Stimulated activated CD4-positive, alpha-beta T cell treated with anti-CD3 and anti-CD28 coated beads, TNF-alpha, amount 100 ng/mL, for 24 hours (primary cell): ENCODE measurements around the gene UROD.
"Not testable (repeated sequence)": the region's sequence is repeated elsewhere in the genome, so short reads cannot be mapped to it uniquely, and the experiment has no call there.

ENCODE experiments used
- DNase-seq, 3 experiments: peaks; one replicate each; pipeline ENCODE4 v3.0.0-alpha.2; 2020; ENCODE audit warnings: low read depth in 3 of 3

Gene UROD

DNA sequence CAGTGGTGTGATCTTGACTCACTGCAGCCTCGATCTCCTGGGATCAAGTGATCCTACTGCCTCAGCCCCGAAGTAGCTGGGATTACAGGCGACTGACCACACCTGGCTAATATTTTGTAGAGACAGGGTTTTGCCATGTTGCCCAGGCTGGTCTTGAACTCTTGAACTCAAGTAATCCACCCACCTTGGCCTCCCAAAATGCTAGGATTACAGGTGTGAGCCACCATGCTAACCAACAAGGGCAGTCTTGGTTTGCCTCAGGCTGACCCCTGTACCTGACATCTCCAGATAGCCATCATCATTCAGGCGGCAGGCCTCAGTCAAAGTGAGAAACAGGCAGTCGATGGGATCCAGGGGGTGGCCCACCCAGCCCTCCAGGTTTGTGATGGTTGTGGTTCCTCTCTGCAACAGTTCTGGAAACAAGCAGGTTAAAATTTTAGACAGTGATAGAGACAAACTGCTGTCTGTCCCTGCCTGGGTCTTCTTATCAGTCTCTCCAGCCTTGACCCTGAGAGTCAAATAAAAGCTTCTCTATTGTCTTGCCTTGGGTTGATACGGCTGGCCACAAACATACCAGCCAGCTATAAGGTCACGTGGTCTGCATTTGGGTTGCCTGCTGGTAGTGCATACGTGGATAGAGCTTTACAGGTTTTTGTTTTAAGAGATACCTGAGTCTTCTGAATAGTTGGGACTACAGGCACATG, 26.8 kb downstream of the UROD start:
- no peak for DNase-seq

DNA sequence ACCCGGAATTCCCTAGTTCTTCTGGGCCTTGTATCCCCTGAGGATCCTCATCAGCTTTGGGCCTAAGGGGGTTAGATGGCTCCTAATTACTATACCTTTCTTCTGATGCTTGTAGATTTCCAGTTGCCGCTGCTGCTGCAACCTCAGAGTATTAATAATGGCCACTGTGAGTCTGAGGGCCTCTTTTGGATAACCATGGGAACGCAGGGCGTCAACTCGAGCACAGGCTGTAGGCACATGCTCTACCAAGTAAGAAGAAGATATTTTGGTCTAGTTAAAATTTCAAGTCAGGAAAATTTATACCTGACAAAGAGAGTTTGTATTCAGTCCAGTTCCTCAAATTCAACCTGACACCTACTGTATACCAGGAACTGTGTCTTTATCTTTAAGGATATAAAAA, 28.2 kb downstream of the UROD start:
- no peak for DNase-seq

DNA sequence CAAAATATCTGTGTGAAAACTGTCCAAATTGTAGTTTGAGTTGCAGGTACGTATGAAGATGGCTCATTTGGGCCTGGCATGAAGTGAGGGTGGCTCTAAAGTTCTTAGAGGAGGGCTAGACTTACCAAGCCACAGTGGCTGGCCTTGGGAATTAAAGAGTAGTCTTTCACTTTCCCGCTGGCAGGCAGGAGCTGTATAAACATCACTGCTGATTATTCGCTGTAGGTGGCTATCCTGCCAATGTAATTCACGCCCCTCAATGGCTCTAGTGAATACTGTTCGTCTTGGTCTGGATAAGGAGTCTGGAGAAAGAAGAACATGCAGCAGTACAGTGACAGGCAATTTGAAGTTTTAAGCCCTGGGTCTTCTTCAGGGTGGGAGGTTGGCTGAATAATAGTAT, 31.0 kb downstream of the UROD start:
- no peak for DNase-seq

DNA sequence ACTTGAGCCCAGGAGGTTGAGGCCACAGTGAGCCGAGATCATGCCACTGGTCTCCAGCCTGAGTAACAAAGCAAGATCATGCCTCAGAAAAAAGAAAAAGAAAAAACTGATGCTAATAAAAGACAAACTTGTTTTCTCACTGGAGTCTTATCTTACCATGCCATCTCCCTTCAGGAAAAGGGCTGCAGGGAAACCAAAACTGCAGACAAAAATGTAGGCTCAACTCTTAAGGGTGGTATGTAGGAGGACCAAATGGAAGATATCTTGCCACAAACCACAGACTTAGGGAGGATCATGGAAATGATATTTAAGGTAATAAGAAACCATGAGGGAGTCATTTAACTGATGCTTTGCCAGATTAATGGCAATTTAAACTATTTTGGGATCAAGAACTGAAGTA, 32.9 kb downstream of the UROD start:
- no peak for DNase-seq

DNA sequence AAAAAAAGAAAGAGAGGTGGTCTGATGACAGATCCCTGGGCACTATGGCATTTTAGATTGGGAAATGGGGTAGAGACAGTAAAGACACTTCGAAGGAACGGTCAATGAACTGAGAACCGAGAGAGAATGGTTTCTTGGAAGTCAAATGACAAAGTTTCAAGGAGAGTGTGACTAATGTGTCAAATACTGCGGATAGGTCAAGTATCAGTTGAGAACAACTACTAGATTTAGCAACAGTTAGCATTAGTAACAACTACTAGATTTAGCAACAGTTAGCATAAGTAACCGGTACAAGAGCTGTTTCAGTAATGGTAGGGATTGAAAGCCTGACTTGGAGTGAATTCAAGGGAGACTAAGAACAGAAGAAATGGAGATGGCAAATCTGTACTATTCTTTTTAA, 35.0 kb downstream of the UROD start:
- no peak for DNase-seq

DNA sequence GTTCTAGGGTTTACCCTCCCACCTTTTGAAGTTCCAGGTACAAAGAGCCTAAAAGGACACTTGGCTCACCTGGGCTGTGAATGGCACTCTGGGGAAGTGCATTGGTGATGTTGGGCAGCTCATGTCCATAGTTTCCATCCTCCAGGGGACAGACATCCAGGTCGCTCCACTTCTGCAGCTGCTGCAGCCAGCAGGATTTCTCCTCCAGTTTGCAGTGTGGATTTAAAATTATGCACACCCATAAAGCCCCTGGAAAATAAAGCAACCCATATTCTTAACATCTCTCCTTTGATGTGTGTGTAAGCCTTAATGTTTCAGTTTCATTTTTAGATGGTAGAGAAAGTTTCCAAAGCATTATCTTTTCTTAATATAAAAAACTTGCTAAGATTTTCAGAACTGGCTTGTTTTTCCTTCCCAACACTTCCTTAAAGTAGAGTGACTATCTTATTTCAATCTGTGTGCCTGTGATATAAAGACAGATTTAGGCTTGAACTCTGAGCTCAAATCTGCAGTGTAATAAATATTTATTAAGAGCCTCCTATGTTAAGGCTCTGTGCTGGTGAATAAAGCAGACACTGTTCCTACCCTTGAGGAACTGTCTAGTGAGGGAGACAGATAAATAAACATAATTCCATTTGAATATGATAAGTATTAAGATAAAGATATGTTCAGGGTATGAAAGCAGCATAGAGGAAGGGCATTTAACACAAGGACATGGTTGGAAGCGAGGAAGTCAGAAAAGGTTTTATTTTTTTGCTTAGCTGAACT, 39.1 kb downstream of the UROD start:
- no peak for DNase-seq

DNA sequence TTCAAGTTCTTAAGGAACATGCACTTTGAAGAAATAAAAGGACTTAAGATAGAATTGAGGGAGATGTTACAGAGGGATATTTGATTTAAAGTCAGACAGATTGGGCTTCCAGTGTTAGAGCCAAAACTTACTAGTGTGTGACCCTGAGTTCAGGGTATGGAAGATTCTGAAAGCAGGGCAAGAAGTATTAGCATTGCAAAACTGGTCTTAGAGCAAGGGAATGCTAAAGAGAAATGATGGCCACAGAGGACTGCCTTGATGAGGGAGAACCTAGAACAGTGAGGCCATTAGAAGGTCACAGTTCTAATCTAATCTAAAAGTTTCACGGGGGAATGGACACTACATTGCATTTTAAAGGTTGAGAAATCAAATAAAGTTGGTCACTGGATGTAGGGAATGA, 45.5 kb downstream of the UROD start:
- no peak for DNase-seq

DNA sequence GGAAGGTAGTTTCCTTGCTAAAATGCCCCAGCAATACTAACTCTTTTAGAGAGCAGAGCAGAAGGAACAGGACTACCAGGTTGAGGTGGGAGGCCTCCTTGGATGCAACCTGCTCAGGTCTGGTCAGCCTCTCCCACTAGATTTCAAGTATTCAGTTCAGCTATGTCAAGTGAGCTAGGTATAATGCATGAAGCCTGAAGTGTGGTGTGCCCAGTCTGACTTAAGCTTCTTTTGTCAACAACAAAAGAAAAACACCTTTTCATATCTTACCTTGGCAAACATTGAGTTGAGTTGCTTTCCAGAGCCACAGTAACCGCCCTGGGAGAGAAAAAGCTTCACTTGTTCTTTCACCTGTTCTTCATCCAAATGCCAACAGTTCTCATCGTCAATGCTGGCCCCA, 47.8 kb downstream of the UROD start:
- DNase-seq = no peak

DNA sequence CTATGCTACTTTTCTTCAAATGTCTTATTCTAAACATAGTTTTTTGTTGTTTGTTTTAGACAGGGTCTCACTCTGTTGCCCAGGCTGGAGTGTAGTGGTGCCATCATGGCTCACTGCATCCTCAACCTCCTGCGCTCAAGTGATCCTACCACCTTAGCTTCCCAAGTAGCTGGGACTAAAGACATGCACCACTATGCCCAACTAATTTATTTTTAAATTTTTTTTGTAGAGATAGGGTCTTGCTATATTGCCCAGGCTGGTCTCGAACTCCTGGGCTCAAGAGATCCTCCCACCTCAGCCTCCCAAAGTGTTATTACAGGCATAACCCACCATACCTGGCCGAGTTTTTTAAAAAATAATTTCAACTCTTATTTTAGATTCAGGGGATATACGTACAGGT, 50.4 kb downstream of the UROD start:
- DNase-seq = not testable (repeated sequence)

DNA sequence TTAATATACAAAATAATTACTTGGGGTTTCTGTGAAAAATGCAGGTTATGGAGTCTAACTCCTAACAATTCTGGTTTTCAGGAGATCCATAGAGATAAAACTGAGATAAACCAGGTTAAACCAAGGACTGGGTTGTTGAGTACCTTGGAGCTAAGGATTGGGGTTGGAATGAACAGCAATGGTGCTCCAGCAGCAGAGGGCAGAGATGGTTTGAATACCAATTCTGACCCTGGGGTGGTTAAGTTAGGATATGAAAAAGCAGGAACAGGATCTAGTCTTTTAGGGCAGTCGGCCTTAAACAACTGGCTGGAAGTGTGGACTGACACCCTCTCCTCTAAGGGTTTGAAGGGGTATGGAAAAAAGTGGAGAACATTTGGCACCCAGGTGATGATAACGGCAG, 53.0 kb downstream of the UROD start:
- no peak for DNase-seq
